Activated CD8-positive, alpha-beta T cell treated with anti-CD3 and anti-CD28 coated beads for 36 hours (primary cell): Measurements from ENCODE around the gene FABP6. TPM values are rescaled to one million over a fixed set of nuclear protein-coding genes. Genes with fewer than 3 reads are reported as not detected.

ENCODE experiments used
- ATAC-seq: fragments of 200-7000 bp; cut with Tn5 transposase; one replicate; pipeline ENCODE4 v1.10.0; 2021; ENCODE audit warnings: mild to moderate bottlenecking, moderate library complexity
- CTCF ChIA-PET: fragments of 350-600 bp; sonication (Branson Sonifier 250); formaldehyde crosslinking; loops from one replicate; lab custom pipeline; 2021; ENCODE audit warnings: antibody characterized with exemption; lab: Charles Lee
- POLR2A ChIA-PET: fragments of 350-600 bp; sonication (Branson Sonifier 250); formaldehyde crosslinking; loops from one replicate; lab custom pipeline; 2021; ENCODE audit warnings: antibody characterized with exemption; lab: Charles Lee
- DNase-seq: peaks from one replicate; pipeline ENCODE4 v3.0.0-alpha.2; 2020
- H3K27ac Mint-ChIP-seq: one replicate; pipeline ENCODE4 v1.8.0; 2021; ENCODE audit warnings: mild to moderate bottlenecking, mixed read lengths
- H3K27me3 Mint-ChIP-seq: one replicate; pipeline ENCODE4 v1.8.0; 2021; ENCODE audit warnings: mixed read lengths
- H3K36me3 Mint-ChIP-seq: one replicate; pipeline ENCODE4 v1.8.0; 2021; ENCODE audit warnings: low read depth, mixed read lengths
- H3K4me1 Mint-ChIP-seq: one replicate; pipeline ENCODE4 v1.8.0; 2021; ENCODE audit warnings: low read depth, mixed read lengths
- H3K4me3 Mint-ChIP-seq: one replicate; pipeline ENCODE4 v1.8.0; 2021; ENCODE audit warnings: mild to moderate bottlenecking, moderate library complexity, mixed read lengths
- H3K9me3 Mint-ChIP-seq: one replicate; pipeline ENCODE4 v1.8.0; 2021; ENCODE audit warnings: mixed read lengths
- CTCF ChIP-seq: fragments of 200-600 bp; IDR thresholded peaks from one replicate; pipeline ENCODE4 v1.8.0; 2022; ENCODE audit warnings: antibody characterized with exemption, mild to moderate bottlenecking
- intact Hi-C: fragments of 100-400 bp; cut with micrococcal nuclease; formaldehyde crosslinking; loops from one replicate; pipeline ENCODE4 v1.10.0; 2022
- total RNA-seq, 2 experiments: library from RNA; stranded (reverse); gene quantifications; one replicate each; pipeline ENCODE4 v1.2.3, GENCODE V29; 2021

Gene FABP6
- total RNA-seq, 2 experiments from 2014 or later = not detected

- H3K9me3 Mint-ChIP-seq = no peaks in the 10 kb centered on the region
- no peak for TF ChIP-seq CTCF
- DNase-seq (no peak), ATAC-seq (no peak)
- intact Hi-C loops = no loop called here
- ChIA-PET POLR2A (no interaction called here), CTCF (interaction anchor here (1.4 kb wide), 1 partner anchor 16 kb away, joined by 3 read pairs; no protein-coding TSS in a partner anchor)
- no peak overlapping the region for H3K27ac Mint-ChIP-seq
- no peaks in the 10 kb centered on the region for H3K36me3 Mint-ChIP-seq
- H3K4me1 Mint-ChIP-seq = peaks cover 2% of the 10 kb centered on the region
- no peak overlapping the region for H3K4me3 Mint-ChIP-seq
- no peaks in the 10 kb centered on the region for H3K27me3 Mint-ChIP-seq
Measured at GRCh38 chr5:160266044-160266443, 36.7 kb downstream of the FABP6 start.

- intact Hi-C loops = no loop called here
- DNase-seq = no peak
- peaks cover 7% of the 10 kb centered on the region for H3K4me1 Mint-ChIP-seq
- H3K27ac Mint-ChIP-seq = no peak overlapping the region
- H3K4me3 Mint-ChIP-seq = no peak overlapping the region
- H3K27me3 Mint-ChIP-seq = no peaks in the 10 kb centered on the region
- H3K36me3 Mint-ChIP-seq = no peaks in the 10 kb centered on the region
- ChIA-PET CTCF (interaction anchor here (0.7 to 1.6 kb wide), 3 partner anchors 11 to 16 kb away, joined by 3 read pairs; no protein-coding TSS in a partner anchor), POLR2A (no interaction called here)
- no peak for TF ChIP-seq CTCF
- ATAC-seq = no peak
- no peaks in the 10 kb centered on the region for H3K9me3 Mint-ChIP-seq
Measured at GRCh38 chr5:160266752-160267345, 37.5 kb downstream of the FABP6 start.

- H3K4me3 Mint-ChIP-seq = no peak overlapping the region
- CTCF ChIA-PET = interaction anchor here (1.6 kb wide), 1 partner anchor 15 kb away, joined by 3 read pairs; no protein-coding TSS in a partner anchor
- no peaks in the 10 kb centered on the region for H3K36me3 Mint-ChIP-seq
Measured at GRCh38 chr5:160268121-160268520, 38.8 kb downstream of the FABP6 start.

GRCh38 chr5:160269017-160269416 is 39.7 kb downstream of the FABP6 start:
- Mint-ChIP-seq H3K4me1 (peaks cover 7% of the 10 kb centered on the region), H3K4me3 (no peak overlapping the region), H3K36me3 (no peaks in the 10 kb centered on the region), H3K9me3 (no peaks in the 10 kb centered on the region), H3K27me3 (no peaks in the 10 kb centered on the region), H3K27ac (no peak overlapping the region)
- intact Hi-C loops = no loop called here
- no peak for ATAC-seq
- TF ChIP-seq CTCF = no peak
- CTCF ChIA-PET = no interaction called here
- POLR2A ChIA-PET = no interaction called here
- no peak for DNase-seq

More at GRCh38 chr5:160268121-160268520, 38.8 kb downstream of the FABP6 start:
- ATAC-seq = no peak
- DNase-seq = no peak
- H3K9me3 Mint-ChIP-seq = no peaks in the 10 kb centered on the region
- POLR2A ChIA-PET = no interaction called here
- intact Hi-C loops = no loop called here
- H3K27me3 Mint-ChIP-seq = no peaks in the 10 kb centered on the region
- H3K27ac Mint-ChIP-seq = no peak overlapping the region
- peaks cover 7% of the 10 kb centered on the region for H3K4me1 Mint-ChIP-seq
- no peak for TF ChIP-seq CTCF

GRCh38 chr5:160270704-160271103 is 41.4 kb downstream of the FABP6 start:
- Mint-ChIP-seq H3K27ac (no peak overlapping the region), H3K4me3 (no peak overlapping the region), H3K9me3 (no peaks in the 10 kb centered on the region), H3K4me1 (peaks cover 11% of the 10 kb centered on the region), H3K36me3 (no peaks in the 10 kb centered on the region), H3K27me3 (no peaks in the 10 kb centered on the region)
- DNase-seq = no peak
- intact Hi-C loops = no loop called here
- ChIA-PET CTCF (interaction anchor here (1.3 kb wide), 1 partner anchor 72 kb away, joined by 5 read pairs; no protein-coding TSS in a partner anchor), POLR2A (no interaction called here)
- ATAC-seq = no peak
- no peak for TF ChIP-seq CTCF
